Panc1 (cell line): ENCODE data around the gene LMBRD2.
"Not testable (repeated sequence)": the region's sequence is repeated elsewhere in the genome, so short reads cannot be mapped to it uniquely, and the experiment has no call there.

Source experiments
- POLR2AphosphoS5 ChIP-seq: IDR thresholded peaks from 2 replicates; pipeline ENCODE4 v1.6.1; 2012; ENCODE audit warnings: mild to moderate bottlenecking, low read depth, low read length, moderate library complexity
- SIN3A ChIP-seq: IDR thresholded peaks from 2 replicates; pipeline ENCODE4 v1.6.1; 2012; ENCODE audit warnings: low read depth, mild to moderate bottlenecking, low read length, moderate library complexity, borderline replicate concordance; ENCODE audit not compliant: insufficient read depth
- TF ChIP-seq, protein P1 (sequence below): fragments of 450-650 bp; IDR thresholded peaks from 2 replicates; pipeline ENCODE4 v1.5.1; 2017; ENCODE audit warnings: mild to moderate bottlenecking
- TF ChIP-seq, protein P2 (sequence below), 2 experiments: IDR thresholded peaks; 2 replicates each; pipeline ENCODE4 v1.6.1; 2011 to 2012; ENCODE audit warnings: low read depth in 2 of 2, control low read depth in 1 of 2, low read length in 1 of 2, mild to moderate bottlenecking in 1 of 2, moderate library complexity in 1 of 2; ENCODE audit not compliant: insufficient read depth in 1 of 2

DNA sequence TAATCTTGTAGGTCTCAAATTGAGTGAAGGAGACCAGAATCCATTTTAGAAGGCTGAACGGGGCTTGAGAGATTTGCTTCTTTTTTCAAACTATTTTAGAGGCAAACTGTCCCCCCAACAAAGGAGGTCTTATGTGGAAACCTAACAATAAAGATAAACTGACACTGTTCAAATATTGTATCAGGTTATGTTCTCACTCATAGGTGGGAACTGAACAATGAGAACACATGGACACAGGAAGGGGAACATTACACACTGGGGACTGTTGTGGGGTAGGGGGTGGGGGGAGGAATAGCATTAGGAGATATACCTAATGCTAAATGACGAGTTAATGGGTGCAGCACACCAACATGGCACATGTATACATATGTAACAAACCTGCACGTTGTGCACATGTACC, 47.1 kb upstream of the LMBRD2 start:
- not testable (repeated sequence) for TF ChIP-seq POLR2AphosphoS5, SIN3A
- TF ChIP-seq, protein P1, sequence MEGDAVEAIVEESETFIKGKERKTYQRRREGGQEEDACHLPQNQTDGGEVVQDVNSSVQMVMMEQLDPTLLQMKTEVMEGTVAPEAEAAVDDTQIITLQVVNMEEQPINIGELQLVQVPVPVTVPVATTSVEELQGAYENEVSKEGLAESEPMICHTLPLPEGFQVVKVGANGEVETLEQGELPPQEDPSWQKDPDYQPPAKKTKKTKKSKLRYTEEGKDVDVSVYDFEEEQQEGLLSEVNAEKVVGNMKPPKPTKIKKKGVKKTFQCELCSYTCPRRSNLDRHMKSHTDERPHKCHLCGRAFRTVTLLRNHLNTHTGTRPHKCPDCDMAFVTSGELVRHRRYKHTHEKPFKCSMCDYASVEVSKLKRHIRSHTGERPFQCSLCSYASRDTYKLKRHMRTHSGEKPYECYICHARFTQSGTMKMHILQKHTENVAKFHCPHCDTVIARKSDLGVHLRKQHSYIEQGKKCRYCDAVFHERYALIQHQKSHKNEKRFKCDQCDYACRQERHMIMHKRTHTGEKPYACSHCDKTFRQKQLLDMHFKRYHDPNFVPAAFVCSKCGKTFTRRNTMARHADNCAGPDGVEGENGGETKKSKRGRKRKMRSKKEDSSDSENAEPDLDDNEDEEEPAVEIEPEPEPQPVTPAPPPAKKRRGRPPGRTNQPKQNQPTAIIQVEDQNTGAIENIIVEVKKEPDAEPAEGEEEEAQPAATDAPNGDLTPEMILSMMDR = not testable (repeated sequence)
- TF ChIP-seq, protein P2, sequence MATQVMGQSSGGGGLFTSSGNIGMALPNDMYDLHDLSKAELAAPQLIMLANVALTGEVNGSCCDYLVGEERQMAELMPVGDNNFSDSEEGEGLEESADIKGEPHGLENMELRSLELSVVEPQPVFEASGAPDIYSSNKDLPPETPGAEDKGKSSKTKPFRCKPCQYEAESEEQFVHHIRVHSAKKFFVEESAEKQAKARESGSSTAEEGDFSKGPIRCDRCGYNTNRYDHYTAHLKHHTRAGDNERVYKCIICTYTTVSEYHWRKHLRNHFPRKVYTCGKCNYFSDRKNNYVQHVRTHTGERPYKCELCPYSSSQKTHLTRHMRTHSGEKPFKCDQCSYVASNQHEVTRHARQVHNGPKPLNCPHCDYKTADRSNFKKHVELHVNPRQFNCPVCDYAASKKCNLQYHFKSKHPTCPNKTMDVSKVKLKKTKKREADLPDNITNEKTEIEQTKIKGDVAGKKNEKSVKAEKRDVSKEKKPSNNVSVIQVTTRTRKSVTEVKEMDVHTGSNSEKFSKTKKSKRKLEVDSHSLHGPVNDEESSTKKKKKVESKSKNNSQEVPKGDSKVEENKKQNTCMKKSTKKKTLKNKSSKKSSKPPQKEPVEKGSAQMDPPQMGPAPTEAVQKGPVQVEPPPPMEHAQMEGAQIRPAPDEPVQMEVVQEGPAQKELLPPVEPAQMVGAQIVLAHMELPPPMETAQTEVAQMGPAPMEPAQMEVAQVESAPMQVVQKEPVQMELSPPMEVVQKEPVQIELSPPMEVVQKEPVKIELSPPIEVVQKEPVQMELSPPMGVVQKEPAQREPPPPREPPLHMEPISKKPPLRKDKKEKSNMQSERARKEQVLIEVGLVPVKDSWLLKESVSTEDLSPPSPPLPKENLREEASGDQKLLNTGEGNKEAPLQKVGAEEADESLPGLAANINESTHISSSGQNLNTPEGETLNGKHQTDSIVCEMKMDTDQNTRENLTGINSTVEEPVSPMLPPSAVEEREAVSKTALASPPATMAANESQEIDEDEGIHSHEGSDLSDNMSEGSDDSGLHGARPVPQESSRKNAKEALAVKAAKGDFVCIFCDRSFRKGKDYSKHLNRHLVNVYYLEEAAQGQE (IDR thresholded peaks at IDR 0.05; ENCODE audit: insufficient read depth in 1 of 2, low read depth in 2 of 2, low read length in 1 of 2) = not testable (repeated sequence)
